WTC11 (cell line): Measurements from ENCODE around the gene CREB3L1. TPM values are rescaled to one million over a fixed set of nuclear protein-coding genes. Genes with fewer than 3 reads are reported as not detected.

ENCODE experiments used
- ATAC-seq: fragments of 200-7000 bp; cut with Tn5 transposase; 2 replicates; pipeline ENCODE4 v1.10.0; 2021; ENCODE audit warnings: mild to moderate bottlenecking, moderate library complexity
- CTCF ChIA-PET: fragments of 300-600 bp; sonication (Branson Sonifier 250); formaldehyde crosslinking; loops from one replicate; lab custom pipeline; 2021; ENCODE audit warnings: antibody characterized with exemption; lab: Charles Lee
- POLR2A ChIA-PET: fragments of 350-600 bp; sonication (Branson Sonifier 250); formaldehyde crosslinking; loops from one replicate; lab custom pipeline; 2021; ENCODE audit warnings: antibody characterized with exemption; lab: Charles Lee
- DNase-seq: peaks from one replicate; pipeline ENCODE4 v3.0.0; 2021; ENCODE audit warnings: low spot score
- H3K27ac Mint-ChIP-seq: 2 replicates; pipeline ENCODE4 v1.8.0; 2021; ENCODE audit warnings: mixed read lengths
- H3K27me3 Mint-ChIP-seq: 2 replicates; pipeline ENCODE4 v1.8.0; 2021; ENCODE audit warnings: low read depth, mild to moderate bottlenecking, moderate library complexity, mixed read lengths
- H3K36me3 Mint-ChIP-seq: 2 replicates; pipeline ENCODE4 v1.8.0; 2021; ENCODE audit warnings: mixed read lengths
- H3K4me1 Mint-ChIP-seq: 2 replicates; pipeline ENCODE4 v1.8.0; 2022; ENCODE audit warnings: mixed read lengths
- H3K4me3 Mint-ChIP-seq: 2 replicates; pipeline ENCODE4 v1.8.0; 2021; ENCODE audit warnings: mild to moderate bottlenecking, moderate library complexity, mixed read lengths
- H3K9me3 Mint-ChIP-seq: 2 replicates; pipeline ENCODE4 v1.8.0; 2021; ENCODE audit warnings: mixed read lengths
- ATF2 ChIP-seq: sonication (generic); formaldehyde crosslinking; IDR thresholded peaks from 2 replicates; pipeline ENCODE4 v1.8.1; 2022; ENCODE audit warnings: low read depth, missing genetic modification reagents, borderline replicate concordance
- CTCF ChIP-seq: fragments of 200-600 bp; IDR thresholded peaks from 2 replicates; pipeline ENCODE4 v1.8.0; 2022; ENCODE audit warnings: antibody characterized with exemption
- EMX1 ChIP-seq: fragments of 250-450 bp; sonication (Bioruptor Pico); IDR thresholded peaks from 2 replicates; pipeline ENCODE4 v1.8.0; 2021; ENCODE audit warnings: mild to moderate bottlenecking
- ETV6 ChIP-seq: sonication (generic); formaldehyde crosslinking; IDR thresholded peaks from 2 replicates; pipeline ENCODE4 v1.8.1; 2022; ENCODE audit warnings: mild to moderate bottlenecking, missing genetic modification reagents
- FOXP1 ChIP-seq: sonication (generic); formaldehyde crosslinking; IDR thresholded peaks from 2 replicates; pipeline ENCODE4 v1.8.0; 2022; ENCODE audit warnings: missing genetic modification reagents, mild to moderate bottlenecking, moderate library complexity, borderline replicate concordance
- GRHL2 ChIP-seq: fragments of 250-450 bp; sonication (Bioruptor Pico); IDR thresholded peaks from 2 replicates; pipeline ENCODE4 v1.8.0; 2022; ENCODE audit warnings: mild to moderate bottlenecking, moderate library complexity; ENCODE audit not compliant: insufficient replicate concordance, severe bottlenecking
- GTF2I ChIP-seq: fragments of 250-450 bp; sonication (Bioruptor Pico); conservative IDR thresholded peaks from 2 replicates; pipeline ENCODE4 v1.4.0; 2021; ENCODE audit warnings: mild to moderate bottlenecking
- HMGA2 ChIP-seq: fragments of 250-450 bp; sonication (Bioruptor Pico); IDR thresholded peaks from 2 replicates; pipeline ENCODE4 v1.4.0; 2021; ENCODE audit warnings: mild to moderate bottlenecking, moderate library complexity
- IRF2 ChIP-seq: sonication (generic); formaldehyde crosslinking; IDR thresholded peaks from 2 replicates; pipeline ENCODE4 v1.8.0; 2022; ENCODE audit warnings: low read depth, missing genetic modification reagents, borderline replicate concordance
- MAX ChIP-seq: sonication (generic); formaldehyde crosslinking; IDR thresholded peaks from 2 replicates; pipeline ENCODE4 v1.8.0; 2022; ENCODE audit warnings: mild to moderate bottlenecking, missing genetic modification reagents
- MXD4 ChIP-seq: fragments of 250-450 bp; sonication (Bioruptor Pico); IDR thresholded peaks from 2 replicates; pipeline ENCODE4 v1.8.0; 2021; ENCODE audit warnings: mild to moderate bottlenecking, moderate library complexity, borderline replicate concordance
- TEAD1 ChIP-seq: sonication (generic); formaldehyde crosslinking; IDR thresholded peaks from 2 replicates; pipeline ENCODE4 v1.8.0; 2022; ENCODE audit warnings: mild to moderate bottlenecking, missing genetic modification reagents
- ZNF263 ChIP-seq: sonication (generic); formaldehyde crosslinking; IDR thresholded peaks from 2 replicates; pipeline ENCODE4 v1.8.1; 2022; ENCODE audit warnings: low read depth, mild to moderate bottlenecking, moderate library complexity, missing genetic modification reagents
- ZNF416 ChIP-seq: fragments of 250-450 bp; sonication (Bioruptor Pico); IDR thresholded peaks from 2 replicates; pipeline ENCODE4 v1.9.0; 2021; ENCODE audit warnings: mild to moderate bottlenecking, inconsistent platforms
- total RNA-seq: library from RNA; stranded (reverse); gene quantifications from 3 replicates; pipeline ENCODE4 v1.2.3, GENCODE V29; 2021
- TF ChIP-seq, protein P1 (sequence below): sonication (generic); formaldehyde crosslinking; IDR thresholded peaks from 2 replicates; pipeline ENCODE4 v1.8.1; 2022; ENCODE audit warnings: mild to moderate bottlenecking, missing genetic modification reagents, moderate library complexity, borderline replicate concordance
- TF ChIP-seq, protein P2 (sequence below): fragments of 250-450 bp; sonication (Bioruptor Pico); IDR thresholded peaks from 2 replicates; pipeline ENCODE4 v1.9.0; 2021; ENCODE audit warnings: mild to moderate bottlenecking
- TF ChIP-seq, protein P3 (sequence below): sonication (generic); formaldehyde crosslinking; IDR thresholded peaks from 2 replicates; pipeline ENCODE4 v1.8.1; 2023; ENCODE audit warnings: mild to moderate bottlenecking, missing genetic modification reagents

CREB3L1 gene
- total RNA-seq, 1 experiment from 2014 or later, result 10.9 TPM

DNA sequence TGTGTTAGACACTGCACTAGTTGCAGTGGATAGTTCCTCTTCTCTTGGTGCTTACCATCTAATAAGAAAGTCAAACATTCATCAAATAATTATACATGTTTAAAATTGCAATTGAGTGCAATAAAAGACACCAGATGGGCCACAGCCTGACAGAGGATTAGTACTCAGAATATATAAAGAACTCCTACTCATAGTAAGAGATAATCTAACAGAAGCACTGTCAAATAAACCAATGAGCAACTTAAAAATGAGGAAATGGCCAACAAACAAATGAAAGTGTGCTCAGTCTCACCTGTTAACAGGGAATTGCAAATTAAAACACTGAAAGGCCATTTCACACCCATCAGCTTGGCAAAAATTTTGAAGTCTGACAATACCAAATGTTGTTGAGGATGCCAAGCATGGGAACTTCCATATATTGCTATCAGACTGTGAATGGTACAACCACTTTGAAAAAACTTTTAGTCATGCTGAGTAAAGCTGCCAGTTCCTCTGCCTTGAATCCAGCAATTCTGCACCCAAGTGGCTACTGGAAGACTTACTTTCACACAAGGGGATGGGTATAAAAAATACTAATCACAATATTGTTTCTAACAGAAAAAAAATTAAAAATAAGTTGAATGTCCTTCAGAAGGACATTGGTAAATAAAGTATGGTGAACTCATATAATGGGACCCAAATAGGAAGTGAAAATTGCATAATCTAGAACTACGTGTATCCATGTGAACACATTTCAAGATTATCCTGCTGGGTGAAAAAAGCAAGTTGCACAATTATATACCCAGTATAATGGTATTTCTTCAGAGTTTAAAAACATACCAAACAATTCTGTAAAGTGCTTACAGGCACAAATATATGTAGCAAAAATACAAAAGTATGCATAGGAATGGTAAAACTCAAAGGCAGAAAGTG lies 41.4 kb upstream of the CREB3L1 start:
- ATAC-seq (no peak), DNase-seq (no peak)
- Mint-ChIP-seq H3K36me3 (peaks cover 8% of the 10 kb centered on the region), H3K27ac (no peak overlapping the region), H3K4me3 (peak overlapping the region; percentile 41; the same call in 1 of the 2 replicates), H3K27me3 (peaks cover 53% of the 10 kb centered on the region), H3K4me1 (peaks cover 34% of the 10 kb centered on the region), H3K9me3 (peaks cover 14% of the 10 kb centered on the region)
- CTCF ChIA-PET, result interaction anchor here (0.6 to 5.7 kb wide), 6 partner anchors 76 to 374 kb away, joined by 3 to 119 read pairs (median 21); partner anchors contain the start of genes CHRM4 and DGKZ
- TF ChIP-seq ZNF416 (CRISPR knock-in tag) (no peak), HMGA2 (CRISPR knock-in tag) (no peak)
- TF ChIP-seq, protein P1, sequence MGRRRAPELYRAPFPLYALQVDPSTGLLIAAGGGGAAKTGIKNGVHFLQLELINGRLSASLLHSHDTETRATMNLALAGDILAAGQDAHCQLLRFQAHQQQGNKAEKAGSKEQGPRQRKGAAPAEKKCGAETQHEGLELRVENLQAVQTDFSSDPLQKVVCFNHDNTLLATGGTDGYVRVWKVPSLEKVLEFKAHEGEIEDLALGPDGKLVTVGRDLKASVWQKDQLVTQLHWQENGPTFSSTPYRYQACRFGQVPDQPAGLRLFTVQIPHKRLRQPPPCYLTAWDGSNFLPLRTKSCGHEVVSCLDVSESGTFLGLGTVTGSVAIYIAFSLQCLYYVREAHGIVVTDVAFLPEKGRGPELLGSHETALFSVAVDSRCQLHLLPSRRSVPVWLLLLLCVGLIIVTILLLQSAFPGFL (CRISPR knock-in tag), result no peak
- TF ChIP-seq, protein P2, sequence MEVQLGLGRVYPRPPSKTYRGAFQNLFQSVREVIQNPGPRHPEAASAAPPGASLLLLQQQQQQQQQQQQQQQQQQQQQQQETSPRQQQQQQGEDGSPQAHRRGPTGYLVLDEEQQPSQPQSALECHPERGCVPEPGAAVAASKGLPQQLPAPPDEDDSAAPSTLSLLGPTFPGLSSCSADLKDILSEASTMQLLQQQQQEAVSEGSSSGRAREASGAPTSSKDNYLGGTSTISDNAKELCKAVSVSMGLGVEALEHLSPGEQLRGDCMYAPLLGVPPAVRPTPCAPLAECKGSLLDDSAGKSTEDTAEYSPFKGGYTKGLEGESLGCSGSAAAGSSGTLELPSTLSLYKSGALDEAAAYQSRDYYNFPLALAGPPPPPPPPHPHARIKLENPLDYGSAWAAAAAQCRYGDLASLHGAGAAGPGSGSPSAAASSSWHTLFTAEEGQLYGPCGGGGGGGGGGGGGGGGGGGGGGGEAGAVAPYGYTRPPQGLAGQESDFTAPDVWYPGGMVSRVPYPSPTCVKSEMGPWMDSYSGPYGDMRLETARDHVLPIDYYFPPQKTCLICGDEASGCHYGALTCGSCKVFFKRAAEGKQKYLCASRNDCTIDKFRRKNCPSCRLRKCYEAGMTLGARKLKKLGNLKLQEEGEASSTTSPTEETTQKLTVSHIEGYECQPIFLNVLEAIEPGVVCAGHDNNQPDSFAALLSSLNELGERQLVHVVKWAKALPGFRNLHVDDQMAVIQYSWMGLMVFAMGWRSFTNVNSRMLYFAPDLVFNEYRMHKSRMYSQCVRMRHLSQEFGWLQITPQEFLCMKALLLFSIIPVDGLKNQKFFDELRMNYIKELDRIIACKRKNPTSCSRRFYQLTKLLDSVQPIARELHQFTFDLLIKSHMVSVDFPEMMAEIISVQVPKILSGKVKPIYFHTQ (CRISPR knock-in tag), result no peak
- POLR2A ChIA-PET, result no interaction called here

- Mint-ChIP-seq H3K9me3 (peaks cover 14% of the 10 kb centered on the region), H3K4me1 (peaks cover 34% of the 10 kb centered on the region), H3K27ac (no peak overlapping the region), H3K27me3 (peaks cover 53% of the 10 kb centered on the region), H3K36me3 (peaks cover 8% of the 10 kb centered on the region), H3K4me3 (peak overlapping the region; percentile 78)
- POLR2A ChIA-PET, result interaction anchor here (4.3 kb wide), 1 partner anchor 59 kb away, joined by 43 read pairs; no protein-coding TSS in a partner anchor
- no peak for TF ChIP-seq MXD4 (CRISPR knock-in tag)
- TF ChIP-seq IRF2, result no peak
- no peak for TF ChIP-seq HMGA2 (CRISPR knock-in tag)
- TF ChIP-seq EMX1 (CRISPR knock-in tag), result no peak
- TF ChIP-seq ZNF263 (CRISPR knock-in tag), result no peak
- TF ChIP-seq, protein P3, sequence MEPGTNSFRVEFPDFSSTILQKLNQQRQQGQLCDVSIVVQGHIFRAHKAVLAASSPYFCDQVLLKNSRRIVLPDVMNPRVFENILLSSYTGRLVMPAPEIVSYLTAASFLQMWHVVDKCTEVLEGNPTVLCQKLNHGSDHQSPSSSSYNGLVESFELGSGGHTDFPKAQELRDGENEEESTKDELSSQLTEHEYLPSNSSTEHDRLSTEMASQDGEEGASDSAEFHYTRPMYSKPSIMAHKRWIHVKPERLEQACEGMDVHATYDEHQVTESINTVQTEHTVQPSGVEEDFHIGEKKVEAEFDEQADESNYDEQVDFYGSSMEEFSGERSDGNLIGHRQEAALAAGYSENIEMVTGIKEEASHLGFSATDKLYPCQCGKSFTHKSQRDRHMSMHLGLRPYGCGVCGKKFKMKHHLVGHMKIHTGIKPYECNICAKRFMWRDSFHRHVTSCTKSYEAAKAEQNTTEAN, result no peak
- no peak for ATAC-seq
- DNase-seq, result no peak
- CTCF ChIA-PET, result interaction anchor here (0.6 to 5.7 kb wide), 10 partner anchors 41 to 373 kb away, joined by 3 to 119 read pairs (median 28); partner anchors contain the start of genes CHRM4, CREB3L1 and DGKZ
These were observed 40.6 kb upstream of the CREB3L1 start for GRCh38 chr11:46236918-46237247.

DNA sequence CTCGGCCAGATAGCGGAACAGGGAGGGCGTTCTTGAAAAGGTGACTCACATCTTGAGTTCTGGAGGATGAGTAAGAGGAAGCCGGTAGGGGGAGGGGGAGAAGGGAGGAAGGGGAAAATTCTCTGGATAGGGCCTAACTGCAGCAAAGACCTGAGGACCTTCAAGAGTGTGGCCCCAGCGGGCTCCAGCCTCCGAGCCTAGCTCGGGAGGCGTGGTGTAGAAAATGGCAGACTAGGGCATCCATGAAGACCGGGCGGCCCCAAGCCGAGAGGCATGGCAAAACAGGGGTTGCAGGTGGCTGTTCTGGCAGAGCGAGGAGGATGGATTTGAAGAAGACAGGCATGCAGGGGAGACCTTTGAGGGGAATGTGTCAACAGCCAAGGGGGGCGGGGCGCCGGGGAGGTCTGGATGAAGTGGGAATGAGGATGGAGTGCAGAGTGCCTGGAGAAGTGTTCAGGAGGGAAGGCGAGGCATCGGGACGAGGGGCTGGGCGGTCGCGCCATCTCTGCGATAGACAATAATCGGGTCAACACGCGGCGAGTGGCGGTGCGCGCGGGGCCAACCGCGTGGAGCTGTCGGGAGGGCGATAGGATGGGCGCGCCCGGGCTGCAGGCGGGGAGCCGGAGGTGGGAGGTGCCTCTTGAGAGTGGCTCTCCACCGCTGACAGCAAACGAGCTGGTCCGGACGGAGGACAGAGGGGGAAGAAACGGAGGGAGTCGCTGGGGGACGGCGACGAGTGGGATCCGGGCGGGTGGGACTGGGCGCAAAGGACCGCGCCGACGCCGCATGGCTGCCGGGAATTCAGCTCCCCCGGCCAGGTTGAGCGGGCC lies 40.0 kb upstream of the CREB3L1 start:
- peaks cover 14% of the 10 kb centered on the region for H3K9me3 Mint-ChIP-seq
- ChIA-PET CTCF (interaction anchor here (0.6 to 5.7 kb wide), 19 partner anchors 12 to 713 kb away, joined by 3 to 119 read pairs (median 6); partner anchors contain the start of genes CHRM4, CREB3L1 and DGKZ), POLR2A (interaction anchor here (0.8 to 4.3 kb wide), 6 partner anchors 41 to 315 kb away, joined by 3 to 43 read pairs (median 3); partner anchors contain the start of gene LARGE2)
- no peak overlapping the region for H3K27ac Mint-ChIP-seq
- peak; percentile 22 for ATAC-seq
- H3K27me3 Mint-ChIP-seq, result peaks cover 53% of the 10 kb centered on the region
- peaks cover 37% of the 10 kb centered on the region for H3K4me1 Mint-ChIP-seq
- peak; percentile 77 for DNase-seq
- H3K36me3 Mint-ChIP-seq, result peaks cover 8% of the 10 kb centered on the region
- peak overlapping the region; percentile 78 for H3K4me3 Mint-ChIP-seq
- TF ChIP-seq MAX (CRISPR knock-in tag), result peak; percentile 76
- no peak for TF ChIP-seq ETV6 (CRISPR knock-in tag)
- TF ChIP-seq TEAD1 (CRISPR knock-in tag), result 0 out of 2 replicates have a peak, but pooled peaks have one; percentile 22
- no peak for TF ChIP-seq FOXP1
- no peak for TF ChIP-seq GTF2I
- no peak for TF ChIP-seq CTCF
- TF ChIP-seq ATF2 (CRISPR knock-in tag), result no peak
- no peak for TF ChIP-seq GRHL2 (CRISPR knock-in tag)
